ENCODE results near the gene TDRD3.

Gene TDRD3

DNA sequence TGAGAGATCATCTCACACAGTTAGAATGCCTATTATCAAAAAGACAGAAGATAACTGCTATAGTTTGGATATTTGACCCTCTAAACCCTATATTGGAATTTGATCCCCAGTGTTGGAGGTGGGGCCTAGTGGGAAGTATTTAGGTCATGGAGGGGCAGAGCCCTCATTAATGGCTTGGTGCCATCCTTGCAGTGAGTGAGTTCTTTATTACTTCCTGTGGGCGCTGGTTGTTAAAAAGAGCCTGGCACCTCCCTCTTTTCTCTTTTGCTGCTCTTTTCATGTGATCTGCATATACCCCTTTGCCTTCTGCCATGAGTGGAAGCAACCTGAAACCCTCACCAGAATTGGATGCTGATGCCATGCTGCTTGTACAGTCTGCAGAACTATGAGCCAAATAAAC, 66.8 kb downstream of the TDRD3 start:
- no peak for DNase-seq

DNA sequence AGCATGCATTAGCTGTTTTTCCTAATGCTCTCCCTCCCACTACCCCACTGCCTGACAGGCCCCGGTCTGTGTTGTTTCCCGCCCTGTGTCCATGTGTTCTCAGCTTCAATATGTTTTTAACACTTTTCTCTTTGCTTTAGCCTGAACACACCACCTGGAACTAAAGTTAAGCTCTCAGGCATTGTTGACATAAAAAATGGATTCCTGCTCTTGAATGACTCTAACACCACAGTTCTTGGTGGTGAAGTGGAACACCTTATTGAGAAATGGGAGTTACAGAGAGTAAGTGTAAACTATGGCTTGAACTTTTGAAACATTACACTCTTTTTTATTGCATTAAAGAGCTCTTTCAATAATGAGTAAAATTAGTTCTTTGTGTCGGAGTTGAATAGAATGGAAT, 70.1 kb downstream of the TDRD3 start:
- no peak for DNase-seq

DNA sequence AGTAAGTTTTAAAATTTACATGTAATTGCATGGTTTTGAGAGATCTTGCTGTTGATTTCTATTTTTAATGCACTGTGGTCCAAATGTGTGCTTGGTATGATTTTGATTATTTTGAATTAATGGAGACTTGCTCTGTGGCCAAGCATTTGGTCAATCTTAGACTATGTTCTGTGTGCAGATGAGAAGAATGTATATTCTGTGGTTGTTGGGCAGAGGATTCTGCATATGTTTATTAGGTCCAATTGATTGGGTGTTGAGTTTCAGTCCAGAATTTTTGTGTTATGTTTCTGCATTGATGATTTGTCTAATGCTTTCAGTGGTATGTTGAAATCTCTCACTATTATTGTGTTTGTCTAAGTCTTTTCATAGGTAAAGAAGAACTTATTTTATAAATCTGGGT, 82.3 kb downstream of the TDRD3 start:
- no peak for DNase-seq

DNA sequence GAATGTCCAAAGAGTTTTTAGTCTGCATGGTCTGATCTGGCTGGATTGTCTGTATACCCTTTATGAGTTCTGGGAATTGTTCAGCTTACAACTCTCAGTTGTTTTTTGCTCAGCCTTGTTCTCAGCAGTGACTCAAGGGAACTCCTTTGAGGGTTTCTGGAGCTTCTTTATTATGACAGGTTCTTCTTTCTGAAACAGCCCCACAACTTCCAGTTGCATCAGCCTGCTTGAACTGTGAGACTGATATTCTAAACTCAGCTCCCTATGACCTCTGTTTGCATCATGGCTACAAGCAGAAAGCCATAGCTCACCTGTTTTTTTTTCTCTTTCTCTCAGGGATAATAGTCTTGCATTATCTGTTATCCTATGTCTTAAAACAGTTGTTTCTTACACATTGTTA, 85.0 kb downstream of the TDRD3 start:
- DNase-seq = no peak

DNA sequence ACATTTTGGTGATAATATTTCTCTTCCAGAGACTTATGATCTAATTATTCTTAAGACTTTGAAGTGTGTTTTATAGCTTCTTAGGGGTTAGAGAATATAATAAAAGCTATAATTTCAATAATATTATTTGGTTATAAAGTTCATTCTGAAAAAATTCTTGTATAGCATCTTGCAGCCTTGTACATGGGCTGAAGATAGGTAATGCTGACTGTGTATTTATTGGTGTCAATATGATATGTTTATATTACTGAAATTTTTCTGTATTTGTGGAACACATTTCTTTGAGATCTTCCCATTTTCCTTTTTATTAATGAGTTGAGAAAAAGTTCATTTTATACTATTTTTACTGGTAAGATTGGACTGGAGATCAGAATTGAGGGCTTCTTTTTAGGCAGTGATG, 87.8 kb downstream of the TDRD3 start:
- DNase-seq = no peak

DNA sequence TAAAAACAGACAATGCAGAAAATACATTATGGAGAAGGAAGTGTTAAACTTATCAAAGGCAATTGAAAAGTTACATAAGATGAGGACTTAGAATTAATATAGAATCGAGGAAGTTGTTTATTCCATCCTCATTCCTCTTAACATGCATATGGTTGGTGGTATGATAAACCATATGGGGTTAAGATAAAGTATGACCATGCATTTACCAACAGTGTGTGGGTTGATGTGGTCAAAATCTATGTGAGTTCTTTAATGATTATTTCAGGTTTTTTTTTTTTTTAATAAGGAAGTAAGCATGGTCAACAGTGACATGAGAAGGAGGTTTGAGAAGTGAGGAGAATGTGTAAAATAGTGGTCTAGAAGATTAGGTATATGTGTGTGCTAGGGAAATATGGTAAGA, 94.5 kb downstream of the TDRD3 start:
- no peak for DNase-seq

DNA sequence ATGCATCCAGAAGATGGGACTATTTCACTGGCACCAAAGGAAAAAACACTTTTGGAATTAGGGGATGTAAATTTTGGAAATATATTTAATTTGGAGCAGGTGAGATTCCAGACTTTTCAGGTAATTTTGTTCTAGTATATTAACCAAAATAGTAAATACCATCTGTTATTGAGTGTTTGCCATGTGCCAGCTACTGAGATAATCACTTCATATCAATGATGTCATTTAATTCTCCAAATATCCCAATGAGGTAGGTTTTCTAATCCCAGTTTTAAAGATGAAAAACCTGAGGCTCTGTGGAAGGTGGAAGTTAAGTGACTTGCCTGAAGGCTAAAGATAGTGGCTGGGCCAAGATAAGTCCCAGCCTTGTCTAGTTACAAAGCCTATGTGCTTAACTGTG, 95.2 kb downstream of the TDRD3 start:
- no peak for DNase-seq

DNA sequence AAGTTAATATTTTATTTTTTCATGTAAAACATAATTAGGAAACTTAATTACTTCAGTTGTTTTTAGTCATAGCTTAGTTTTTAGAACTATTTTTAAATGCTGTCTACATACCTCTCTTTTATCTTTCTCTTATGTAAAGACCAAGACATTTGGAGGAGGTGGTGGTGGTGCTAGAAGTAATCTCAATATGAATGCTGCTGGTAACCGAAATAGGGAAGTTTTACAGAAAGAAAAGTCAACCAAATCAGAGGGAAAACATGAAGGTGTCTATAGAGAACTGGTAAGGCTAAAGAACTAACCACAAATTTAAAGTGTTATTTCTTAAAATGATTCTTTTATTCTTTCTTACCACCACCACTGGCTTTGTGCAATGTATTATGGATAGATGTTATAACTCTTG, 97.3 kb downstream of the TDRD3 start:
- DNase-seq = no peak

DNA sequence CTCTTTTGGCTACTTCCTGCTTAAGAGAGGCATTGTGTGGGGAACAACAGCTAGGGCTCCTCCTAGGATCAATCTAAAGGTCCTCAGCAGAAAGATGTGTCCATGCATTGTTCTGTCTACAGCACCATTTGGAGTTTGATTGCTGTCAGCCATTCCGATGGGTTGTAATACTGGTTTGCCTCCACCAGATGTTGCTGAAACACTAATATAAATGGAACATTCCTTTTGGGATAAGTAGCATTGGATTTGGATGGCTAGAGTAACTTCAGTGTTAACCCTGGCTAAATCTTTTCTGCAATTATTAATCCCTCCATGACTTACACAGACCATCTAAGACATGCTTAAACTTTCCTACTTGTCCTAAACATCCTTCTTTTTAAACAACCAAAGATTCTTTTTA, 104.2 kb downstream of the TDRD3 start:
- no peak for DNase-seq

DNA sequence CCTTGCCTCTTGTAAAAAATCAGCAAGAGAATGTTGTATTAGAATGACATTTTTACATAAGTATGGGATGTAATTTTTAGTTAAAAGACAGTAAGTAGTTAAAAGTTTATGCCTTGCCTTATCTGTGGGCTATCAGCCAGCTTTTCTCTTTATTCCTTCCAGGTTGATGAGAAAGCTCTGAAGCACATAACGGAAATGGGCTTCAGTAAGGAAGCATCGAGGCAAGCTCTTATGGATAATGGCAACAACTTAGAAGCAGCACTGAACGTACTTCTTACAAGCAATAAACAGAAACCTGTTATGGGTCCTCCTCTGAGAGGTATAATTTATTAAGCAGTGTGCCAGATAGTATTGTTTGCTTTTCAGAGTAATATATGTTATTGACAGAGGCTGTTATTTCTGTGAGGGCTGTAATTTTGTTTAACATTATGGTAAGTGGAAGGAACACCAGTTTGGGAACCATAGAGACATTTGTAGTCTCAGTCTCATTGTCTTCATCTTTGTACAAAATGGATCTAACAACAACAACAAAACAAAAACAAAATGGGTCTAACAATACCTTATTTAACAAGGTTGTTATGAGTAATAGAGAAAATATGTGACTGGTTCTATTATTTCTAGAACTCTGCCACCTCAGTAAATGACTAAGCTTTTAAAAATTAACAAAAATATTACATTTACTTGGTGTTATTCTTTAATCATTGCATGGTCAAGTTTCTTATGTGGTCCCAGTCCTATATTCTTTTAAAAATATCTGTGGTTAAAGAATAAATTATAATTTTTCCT, 112.8 kb downstream of the TDRD3 start:
- no peak for DNase-seq

DNA sequence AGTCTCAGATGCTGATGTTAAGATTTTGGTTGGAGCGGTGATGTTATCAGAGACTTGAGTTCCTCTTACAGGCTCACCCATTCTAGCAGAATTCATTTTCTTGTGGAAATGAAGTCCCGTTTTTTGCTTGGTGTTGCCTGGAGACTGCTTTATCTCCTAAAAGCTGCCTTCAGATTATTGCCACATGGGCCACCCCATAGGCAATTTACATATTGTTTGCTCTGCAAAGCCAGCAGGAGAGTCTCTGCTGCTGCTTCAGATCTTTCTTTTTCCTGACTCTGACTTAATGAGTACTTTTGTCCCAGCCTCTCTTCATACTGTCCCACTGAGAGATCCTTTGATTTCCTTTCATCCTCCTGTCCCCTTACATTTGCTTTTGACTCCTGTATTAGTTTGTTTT, 114.6 kb downstream of the TDRD3 start:
- no peak for DNase-seq

DNA sequence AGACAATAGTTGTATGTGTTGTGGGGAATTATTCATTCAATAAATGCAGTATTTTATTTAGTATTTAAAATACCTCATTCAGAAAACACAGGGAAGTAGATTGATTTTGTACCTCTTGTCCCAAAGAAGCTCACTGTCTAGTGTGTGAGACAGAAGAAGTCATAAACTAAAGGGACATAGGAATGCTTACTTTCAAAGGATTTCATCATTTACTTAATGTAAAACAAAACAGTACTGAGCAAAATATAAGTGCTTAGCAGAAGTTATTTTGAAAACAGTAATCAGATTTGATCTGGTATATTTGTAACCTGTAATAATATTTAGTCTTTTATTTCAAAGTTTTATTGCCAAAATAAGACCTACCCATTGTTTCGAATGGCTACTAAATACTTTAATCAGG, 117.9 kb downstream of the TDRD3 start:
- no peak for DNase-seq

DNA sequence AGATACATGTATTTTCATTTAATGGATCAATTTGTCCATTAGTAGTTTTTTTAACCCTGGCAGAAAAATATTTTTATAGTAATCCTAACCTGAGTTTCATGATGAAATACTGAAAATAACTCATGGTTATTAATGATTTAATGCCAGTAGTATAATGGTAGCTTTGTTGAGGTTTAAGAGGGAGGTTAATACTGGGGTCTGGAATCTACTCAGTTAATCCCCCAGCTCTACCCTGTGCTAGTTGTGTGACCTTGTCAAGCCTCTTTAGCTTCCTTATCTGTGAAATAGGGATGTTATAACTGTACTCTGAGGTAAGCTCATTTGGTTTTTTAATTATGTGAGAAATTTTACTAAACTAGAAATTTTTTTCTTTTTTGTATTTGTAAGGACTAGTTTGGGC, 122.5 kb downstream of the TDRD3 start:
- no peak for DNase-seq

DNA sequence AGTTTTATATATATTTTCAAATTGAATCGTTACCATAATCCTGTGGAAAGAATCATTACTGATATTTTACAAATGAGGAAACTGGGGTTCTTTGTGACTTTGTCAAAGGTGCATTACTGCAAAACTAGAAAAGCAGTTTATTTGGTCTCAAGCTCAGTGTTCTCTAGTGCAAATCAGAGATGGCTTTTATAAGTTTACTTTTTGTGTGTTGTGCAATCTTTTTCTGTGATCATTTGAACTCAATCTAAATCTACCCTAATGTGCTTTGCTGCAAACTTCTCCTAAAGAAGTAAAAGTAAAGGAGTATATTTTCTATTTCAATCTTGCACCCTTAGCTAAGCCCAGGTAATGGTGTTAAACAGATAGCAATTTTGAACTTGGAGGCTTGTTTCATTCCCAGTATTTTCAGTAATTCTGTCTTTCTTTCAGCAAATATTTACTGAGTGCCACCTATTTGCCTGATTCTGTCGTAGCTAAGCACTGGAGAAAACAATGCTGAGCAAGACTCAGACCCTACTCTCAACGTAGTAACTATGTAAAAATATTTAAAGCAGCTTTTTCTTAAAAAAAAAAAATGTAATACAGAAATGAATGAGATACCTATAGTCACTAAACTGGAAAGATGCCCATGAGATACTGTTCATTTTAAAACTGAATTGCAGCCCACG, 124.0 kb downstream of the TDRD3 start:
- DNase-seq = no peak

DNA sequence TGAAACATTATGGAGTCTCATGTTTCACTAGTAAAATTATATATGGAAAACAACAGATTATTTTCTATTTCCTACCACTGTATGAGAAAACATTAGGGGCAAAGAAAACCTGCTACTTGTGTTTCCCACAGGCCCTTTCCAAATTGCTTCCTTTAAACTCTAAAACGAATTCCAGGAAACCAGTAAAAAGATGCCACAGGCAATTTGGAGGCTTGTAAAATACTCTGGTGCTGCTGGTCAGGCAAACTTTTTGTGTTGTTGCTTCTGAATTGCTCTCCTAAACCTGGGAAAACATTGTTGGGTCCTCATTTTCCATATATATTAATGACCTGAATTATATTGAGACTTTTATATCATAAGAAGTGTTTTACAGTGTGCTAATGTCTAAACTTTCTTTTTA, 141.5 kb downstream of the TDRD3 start:
- no peak for DNase-seq

DNA sequence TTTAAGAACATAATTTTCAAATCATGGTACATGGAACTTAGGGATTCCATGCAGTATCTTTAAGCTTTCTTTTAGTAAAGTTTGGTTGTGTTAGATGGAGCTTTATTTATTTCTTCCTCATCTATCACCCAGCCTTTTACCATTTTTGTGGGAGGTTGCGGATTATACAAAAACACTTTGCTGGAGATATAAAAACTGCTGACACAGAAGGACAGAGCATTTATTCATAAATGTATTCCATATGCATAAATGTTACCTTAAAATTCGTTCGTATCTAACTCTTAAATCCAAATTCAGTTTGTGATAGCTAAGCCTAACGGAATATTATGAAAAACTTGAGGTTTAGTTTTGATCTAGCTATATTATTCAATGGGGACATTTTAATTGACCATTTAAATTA, 143.3 kb downstream of the TDRD3 start:
- no peak for DNase-seq

DNA sequence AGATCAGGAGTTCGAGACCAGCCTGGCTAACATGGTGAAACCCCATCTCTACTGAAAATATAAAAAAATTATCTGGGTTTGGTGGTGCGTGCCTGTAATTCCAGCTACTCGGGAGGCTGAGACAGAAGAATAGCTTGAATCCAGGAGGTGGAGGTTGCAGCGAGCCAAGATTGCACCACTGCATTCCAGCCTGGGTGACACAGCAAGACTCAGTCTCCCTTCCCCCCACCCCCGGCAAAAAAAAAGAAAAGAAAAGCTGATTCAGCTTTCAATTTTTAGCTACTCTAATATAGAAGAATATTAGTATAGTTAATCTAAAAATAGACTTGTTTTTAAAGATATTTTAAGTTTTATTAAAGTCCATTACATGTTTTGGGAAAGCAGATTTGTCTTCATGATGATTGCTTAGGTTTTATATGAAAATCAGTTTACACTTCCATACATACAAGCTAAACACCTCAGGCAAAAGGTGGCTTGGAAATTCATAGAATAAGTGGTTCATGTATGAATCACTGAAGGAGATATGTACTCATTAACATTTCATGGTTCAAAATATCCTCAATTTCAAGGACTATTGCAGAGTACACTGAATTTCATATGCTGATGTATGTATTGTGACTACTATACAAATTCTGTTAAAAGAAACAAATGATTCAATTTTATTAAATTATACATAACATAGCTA, 165.2 kb downstream of the TDRD3 start:
- no peak for DNase-seq

DNA sequence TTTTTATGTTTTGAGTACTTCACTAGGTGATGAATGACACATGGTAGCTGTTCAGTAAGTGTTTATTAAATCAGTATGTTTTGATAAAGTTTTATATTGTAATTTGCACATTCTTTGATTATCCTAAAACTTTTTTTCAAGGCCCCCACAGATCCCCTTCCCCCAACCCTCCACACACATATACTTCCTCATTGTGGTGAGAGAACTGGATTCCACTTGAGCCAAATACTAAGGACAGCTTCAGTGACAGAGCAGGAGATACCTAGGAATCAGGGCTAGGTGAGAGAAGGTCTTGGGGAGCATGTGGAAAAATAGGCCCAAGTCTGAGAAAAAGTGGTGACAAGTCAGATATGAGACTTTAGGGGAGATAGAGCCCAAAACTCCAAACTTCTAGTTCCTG, 174.6 kb downstream of the TDRD3 start:
- no peak for DNase-seq

DNA sequence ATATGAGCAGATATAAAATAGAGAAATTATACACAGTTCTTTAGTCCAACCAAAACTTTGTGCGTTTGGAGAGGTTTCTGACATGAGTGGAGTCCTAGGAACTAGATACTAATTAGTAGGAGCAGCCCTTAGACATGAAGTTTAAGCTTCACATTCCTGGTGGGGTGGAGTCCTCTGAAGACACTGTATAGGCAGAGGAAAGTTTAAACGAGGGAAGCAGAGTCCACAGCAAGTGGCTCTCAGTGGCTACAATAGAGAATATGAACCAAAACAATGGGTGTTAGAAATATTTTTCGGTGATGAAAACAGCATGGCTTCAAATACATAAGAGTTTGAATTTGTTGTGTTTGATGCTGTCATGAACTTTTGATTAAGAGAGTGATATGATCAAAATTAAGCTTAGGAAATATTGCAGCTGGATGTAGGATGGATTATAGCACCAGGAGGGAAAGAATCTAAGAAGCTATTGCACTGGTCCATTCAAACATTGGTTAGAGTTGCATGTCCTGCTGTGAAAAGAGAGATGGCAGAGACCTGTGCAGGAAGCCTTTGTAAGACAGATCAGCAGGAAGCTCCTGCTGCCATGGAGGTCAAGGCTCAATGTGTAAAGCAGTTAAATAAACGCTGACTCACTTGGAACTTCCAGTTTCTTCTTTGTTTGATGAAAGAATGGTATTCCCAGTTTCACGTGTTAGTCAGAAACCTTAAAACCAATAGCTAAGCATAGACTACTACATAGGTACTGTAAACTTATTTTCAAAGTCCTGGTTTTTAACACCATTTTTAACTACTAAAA, 175.2 kb downstream of the TDRD3 start:
- no peak for DNase-seq

DNA sequence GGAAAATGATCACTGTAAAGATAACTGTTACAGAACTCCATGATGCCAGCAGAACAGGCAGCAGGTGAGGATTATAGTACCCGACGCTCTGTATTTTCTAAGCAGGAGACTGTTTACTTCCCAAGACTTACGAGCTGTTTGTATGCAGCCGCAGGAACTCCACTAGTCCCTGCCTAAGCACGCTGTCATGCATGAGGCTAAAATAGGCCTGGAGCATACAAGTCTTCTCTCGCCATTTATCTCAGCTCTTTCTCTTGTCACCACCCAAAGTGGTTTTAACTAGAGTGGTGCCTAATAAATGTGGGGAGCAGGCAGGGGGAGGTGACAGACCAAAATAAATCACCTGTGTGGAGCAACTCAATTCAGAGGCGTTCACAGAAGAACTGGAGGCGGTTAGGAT, 175.8 kb downstream of the TDRD3 start:
- no peak for DNase-seq

DNA sequence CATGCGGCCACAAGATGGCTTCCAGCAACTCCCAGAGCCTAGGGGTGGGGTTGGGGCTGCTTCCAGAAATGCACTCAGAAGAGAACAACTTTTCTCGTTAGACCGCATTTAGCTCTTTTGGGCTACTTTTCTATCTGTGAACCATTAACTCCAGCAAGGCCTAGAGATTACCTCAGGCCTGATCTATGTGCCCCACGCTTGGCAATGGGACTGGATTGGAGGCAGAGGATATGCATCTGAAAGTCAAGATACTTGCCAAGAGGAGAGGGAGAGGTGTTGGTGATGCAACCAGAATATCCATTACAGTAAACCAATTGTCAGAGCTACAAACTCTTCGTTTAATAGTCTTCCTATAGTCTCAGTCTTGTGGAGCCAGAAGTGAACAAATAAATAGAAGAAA, 177.7 kb downstream of the TDRD3 start:
- no peak for DNase-seq

DNA sequence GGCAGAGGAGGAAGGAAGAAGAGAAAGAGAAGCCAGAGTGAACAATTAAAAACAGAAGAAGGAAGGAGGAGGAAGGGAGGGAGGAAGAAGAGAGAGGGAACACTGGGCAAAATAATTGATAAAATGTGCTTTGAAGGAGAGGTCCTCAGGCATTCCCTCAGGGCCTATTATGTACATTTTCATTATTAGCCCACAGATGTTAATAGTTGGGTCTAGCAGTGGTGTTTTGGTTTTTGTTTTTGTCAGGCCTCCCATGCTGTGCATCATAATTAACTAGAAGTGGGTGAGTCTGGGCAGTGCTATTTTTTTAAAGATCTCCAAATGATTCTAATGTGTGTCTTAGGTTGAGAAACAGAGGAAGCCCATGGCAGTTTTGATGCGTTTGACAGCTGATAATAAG, 178.1 kb downstream of the TDRD3 start:
- DNase-seq = no peak

DNA sequence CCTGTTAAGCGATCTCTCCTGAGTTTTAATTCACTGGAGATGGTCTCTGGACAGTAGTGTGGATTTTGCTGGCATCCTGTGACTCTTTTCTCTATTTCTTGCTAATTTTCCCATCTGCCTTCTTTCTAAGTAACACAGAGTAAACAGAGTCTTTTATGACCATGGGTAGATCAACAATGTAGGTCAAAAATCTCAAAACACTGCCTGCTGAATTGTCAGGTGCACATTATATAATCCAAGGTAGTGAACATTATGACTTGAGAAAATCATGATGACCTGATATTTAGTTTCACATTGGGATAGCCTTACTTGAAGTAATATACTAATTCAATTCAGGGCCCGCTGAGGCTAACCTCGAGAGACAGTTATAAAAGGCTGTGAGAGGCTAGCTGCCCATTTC, 180.7 kb downstream of the TDRD3 start:
- DNase-seq = no peak

All from activated T-cell treated with anti-CD3 and anti-CD28 coated beads, Interleukin-2, amount 50 U/mL, for 1 hour (primary cell).